HepG2 (cell line): ENCODE measurements around the gene VWA1. TPM values are rescaled to one million over a fixed set of nuclear protein-coding genes. Genes with fewer than 3 reads are reported as not detected.

ENCODE experiments used
- CBFB ChIP-seq: sonication (generic); formaldehyde crosslinking; IDR thresholded peaks from 2 replicates; pipeline ENCODE4 v1.4.0; 2020; ENCODE audit warnings: missing genetic modification reagents
- CHD2 ChIP-seq: IDR thresholded peaks from 2 replicates; pipeline ENCODE4 v1.6.1; 2011; ENCODE audit warnings: low read depth, low read length, improper control_type of control experiment
- DBP ChIP-seq: sonication (generic); formaldehyde crosslinking; IDR thresholded peaks from 2 replicates; pipeline ENCODE4 v1.4.0; 2020; ENCODE audit warnings: missing genetic modification reagents; ENCODE audit errors: not compliant biosample characterization
- DMAP1 ChIP-seq: IDR thresholded peaks from 2 replicates; pipeline ENCODE4 v1.6.1; 2016
- FIP1L1 ChIP-seq: fragments of 200-400 bp; formaldehyde crosslinking; IDR thresholded peaks from 2 replicates; pipeline ENCODE4 v1.6.1; 2018; ENCODE audit warnings: low read depth, mild to moderate bottlenecking, low read length, moderate library complexity, borderline replicate concordance; ENCODE audit not compliant: insufficient read depth
- GATAD1 ChIP-seq: IDR thresholded peaks from 2 replicates; pipeline ENCODE4 v1.6.1; 2016; ENCODE audit warnings: missing genetic modification reagents, missing compliant biosample characterization
- GMEB1 ChIP-seq: sonication (generic); formaldehyde crosslinking; IDR thresholded peaks from 2 replicates; pipeline ENCODE4 v1.5.1; 2020; ENCODE audit warnings: missing genetic modification reagents, mild to moderate bottlenecking, borderline replicate concordance
- IRF1 ChIP-seq: sonication (generic); formaldehyde crosslinking; IDR thresholded peaks from 2 replicates; pipeline ENCODE4 v1.4.0; 2020; ENCODE audit warnings: low read depth, mild to moderate bottlenecking, missing genetic modification reagents
- KLF12 ChIP-seq: sonication (generic); formaldehyde crosslinking; IDR thresholded peaks from 2 replicates; pipeline ENCODE4 v1.4.0; 2020; ENCODE audit warnings: missing genetic modification reagents, borderline replicate concordance
- KLF15 ChIP-seq: sonication (generic); formaldehyde crosslinking; IDR thresholded peaks from 2 replicates; pipeline ENCODE4 v1.8.1; 2023; ENCODE audit warnings: borderline replicate concordance, mild to moderate bottlenecking, inconsistent platforms, missing genetic modification reagents, mixed read lengths
- MBD4 ChIP-seq: IDR thresholded peaks from 2 replicates; pipeline ENCODE4 v1.6.1; 2012; ENCODE audit warnings: low read length, inconsistent platforms, borderline replicate concordance
- MEIS2 ChIP-seq: sonication (generic); formaldehyde crosslinking; IDR thresholded peaks from 2 replicates; pipeline ENCODE4 v1.9.0; 2021; ENCODE audit warnings: mild to moderate bottlenecking, missing genetic modification reagents
- NFIB ChIP-seq: sonication (generic); formaldehyde crosslinking; IDR thresholded peaks from 2 replicates; pipeline ENCODE4 v1.9.0; 2021; ENCODE audit warnings: missing genetic modification reagents, mild to moderate bottlenecking, borderline replicate concordance
- RNF219 ChIP-seq: sonication (generic); formaldehyde crosslinking; IDR thresholded peaks from 2 replicates; pipeline ENCODE4 v1.5.0; 2020; ENCODE audit warnings: mild to moderate bottlenecking, missing genetic modification reagents
- SRSF1 ChIP-seq: fragments of 200-400 bp; formaldehyde crosslinking; optimal IDR thresholded peaks from 2 replicates; pipeline ENCODE3; 2017; ENCODE audit warnings: mild to moderate bottlenecking, low read depth, low read length, moderate library complexity
- SRSF4 ChIP-seq: fragments of 200-400 bp; formaldehyde crosslinking; IDR thresholded peaks from one replicate; pipeline ENCODE4 v1.6.1; 2018; ENCODE audit warnings: mild to moderate bottlenecking, low read depth, low read length, moderate library complexity; ENCODE audit not compliant: poor library complexity, severe bottlenecking
- XRCC5 ChIP-seq: fragments of 200-400 bp; formaldehyde crosslinking; optimal IDR thresholded peaks from 2 replicates; pipeline ENCODE3; 2017; ENCODE audit warnings: mild to moderate bottlenecking, low read length
- ZNF225 ChIP-seq: sonication (generic); formaldehyde crosslinking; IDR thresholded peaks from 2 replicates; pipeline ENCODE4 v1.4.0; 2020; ENCODE audit warnings: mild to moderate bottlenecking, missing genetic modification reagents
- ZNF503 ChIP-seq: sonication (generic); formaldehyde crosslinking; IDR thresholded peaks from 2 replicates; pipeline ENCODE4 v1.4.0; 2020; ENCODE audit warnings: missing genetic modification reagents
- ZNF652 ChIP-seq: IDR thresholded peaks from 2 replicates; pipeline ENCODE4 v1.6.1; 2016; ENCODE audit warnings: low read depth, borderline replicate concordance
- ZSCAN21 ChIP-seq: sonication (generic); formaldehyde crosslinking; IDR thresholded peaks from 2 replicates; pipeline ENCODE4 v1.8.0; 2022; ENCODE audit warnings: mild to moderate bottlenecking, missing genetic modification reagents, moderate library complexity, borderline replicate concordance
- polyA plus RNA-seq, 8 experiments: library from polyadenylated mRNA; depleted of rRNA in 3 of 8; stranded (reverse) in 7 of 8; unstranded in 1 of 8; fragments of >200 nt; fragmentation: Illumina TruSeq in 4 of 8; extraction: Trizol in 4 of 8; gene quantifications; 2 replicates each; pipeline versions ENCODE4 v1.2.1 to v1.2.3, GENCODE V29; 2011 to 2016; ENCODE audit warnings: low read depth in 4 of 8, missing spikeins in 1 of 8, mixed read lengths in 1 of 8; ENCODE audit not compliant: insufficient read depth in 1 of 8
- total RNA-seq, 5 experiments: library from RNA; depleted of rRNA; stranded (reverse); fragments of >200 nt; fragmentation: Illumina TruSeq; extraction: Trizol; gene quantifications; 2 replicates each; pipeline ENCODE4 v1.2.3, GENCODE V29; 2016; ENCODE audit warnings: low read depth in 1 of 5

VWA1 gene
- total and polyA plus RNA-seq, 2 of the 13 experiments (the other 11 are each of a cell fraction or from before 2014, with no cell fraction given) = 40.9 to 57.5 TPM

GRCh38 chr1:1471389-1472052, 36.0 kb downstream of the VWA1 start, which contains the start of gene ATAD3B (continued):
- TF ChIP-seq ZNF503 (CRISPR knock-in tag) (no peak), ZNF652 (CRISPR knock-in tag) (no peak), FIP1L1 (no peak), MBD4 (no peak), DBP (CRISPR knock-in tag) (no peak), RNF219 (CRISPR knock-in tag) (no peak), NFIB (CRISPR knock-in tag) (no peak), KLF12 (CRISPR knock-in tag) (peak; percentile 53; the same call in 1 of the 2 replicates), KLF15 (no peak), SRSF4 (no peak), GATAD1 (CRISPR knock-in tag) (peak; percentile 99), ZSCAN21 (no peak), CBFB (CRISPR knock-in tag) (peak; percentile 69; the same call in 1 of the 2 replicates), CHD2 (no peak), MEIS2 (CRISPR knock-in tag) (no peak), IRF1 (CRISPR knock-in tag) (no peak), GMEB1 (CRISPR knock-in tag) (peak; percentile 94), SRSF1 (no peak), XRCC5 (no peak), DMAP1 (CRISPR knock-in tag) (no peak), ZNF225 (CRISPR knock-in tag) (no peak)
